IMR-90 (cell line): Measurements from ENCODE around the gene HTRA2. TPM values are rescaled to one million over a fixed set of nuclear protein-coding genes. Genes with fewer than 3 reads are reported as not detected.
A peak's percentile ranks its signal among the peaks of the same experiment; 100 is the strongest.

Experiments used
- ATAC-seq: fragments of 200-7000 bp; cut with Tn5 transposase; 2 replicates; pipeline ENCODE4 v1.9.1; 2020; ENCODE audit warnings: low read depth, mild to moderate bottlenecking, moderate library complexity
- BruUV-seq: library from RNA; stranded (reverse); fragments of 400-500 nt; replicated peaks from 2 replicates; lab custom pipeline; 2021; lab: Mats Ljungman, UMichigan
- CTCF ChIA-PET: fragments of 300-600 bp; formaldehyde crosslinking; extraction: SDS; loops from one replicate; lab custom pipeline; 2021; ENCODE audit warnings: antibody characterized with exemption; lab: Yijun Ruan, JAX
- POLR2A ChIA-PET: fragments of 300-600 bp; sonication (Branson Sonifier 250); formaldehyde crosslinking; loops from one replicate; lab custom pipeline; 2022; ENCODE audit warnings: antibody characterized with exemption; ENCODE audit not compliant: unreplicated experiment; lab: Charles Lee
- DNase-seq: peaks from one replicate; pipeline ENCODE4 v3.0.0; 2013
- H2AFZ ChIP-seq: replicated peaks from 2 replicates; pipeline ENCODE3; 2013; ENCODE audit warnings: low read length, mild to moderate bottlenecking; ENCODE audit not compliant: poor library complexity
- H2AK5ac ChIP-seq: 2 replicates; pipeline ENCODE4 v1.6.1; 2013; ENCODE audit warnings: low read depth, low read length, inconsistent platforms
- H2AK9ac ChIP-seq: replicated peaks from 2 replicates; pipeline ENCODE3; 2013; ENCODE audit warnings: mild to moderate bottlenecking, low read depth, low read length, moderate library complexity; ENCODE audit not compliant: poor library complexity
- H2BK120ac ChIP-seq: 2 replicates; pipeline ENCODE4 v1.6.1; 2013; ENCODE audit warnings: low read depth, low read length, inconsistent platforms
- H2BK15ac ChIP-seq: 3 replicates; pipeline ENCODE4 v1.6.1; 2013; ENCODE audit warnings: low read depth, low read length, inconsistent platforms
- H2BK20ac ChIP-seq: 2 replicates; pipeline ENCODE4 v1.6.1; 2013; ENCODE audit warnings: low read depth, mild to moderate bottlenecking, inconsistent platforms, low read length, moderate library complexity
- H2BK5ac ChIP-seq: 2 replicates; pipeline ENCODE4 v1.6.1; 2013; ENCODE audit warnings: mild to moderate bottlenecking, low read depth, low read length, inconsistent platforms; ENCODE audit not compliant: poor library complexity, severe bottlenecking
- H3K14ac ChIP-seq: replicated peaks from 2 replicates; pipeline ENCODE4 v1.6.1; 2013; ENCODE audit warnings: low read depth, low read length, inconsistent platforms
- H3K18ac ChIP-seq: 2 replicates; pipeline ENCODE4 v1.6.1; 2013; ENCODE audit warnings: low read depth, low read length, control low read depth
- H3K23ac ChIP-seq: 2 replicates; pipeline ENCODE4 v1.6.1; 2013; ENCODE audit warnings: low read depth, low read length, inconsistent platforms
- H3K27ac ChIP-seq: 2 replicates; pipeline ENCODE4 v1.5.1; 2013; ENCODE audit warnings: mild to moderate bottlenecking, control low read depth, low read length; ENCODE audit not compliant: insufficient read depth
- H3K27me3 ChIP-seq: 2 replicates; pipeline ENCODE4 v1.6.1; 2013; ENCODE audit warnings: low read length; ENCODE audit not compliant: control insufficient read depth, insufficient read depth
- H3K36me3 ChIP-seq: 2 replicates; pipeline ENCODE4 v1.6.1; 2013; ENCODE audit warnings: low read length, mixed read lengths; ENCODE audit not compliant: control insufficient read depth, insufficient read depth
- H3K4ac ChIP-seq: 2 replicates; pipeline ENCODE4 v1.6.1; 2013; ENCODE audit warnings: low read depth, low read length, inconsistent platforms
- H3K4me1 ChIP-seq: 2 replicates; pipeline ENCODE4 v1.6.1; 2013; ENCODE audit warnings: low read length, mixed read lengths; ENCODE audit not compliant: control insufficient read depth, insufficient read depth
- H3K4me2 ChIP-seq: 2 replicates; pipeline ENCODE4 v1.6.1; 2013; ENCODE audit warnings: low read depth, mild to moderate bottlenecking, control low read depth, low read length, moderate library complexity
- H3K4me3 ChIP-seq: 2 replicates; pipeline ENCODE4 v1.5.1; 2013; ENCODE audit warnings: low read depth, mild to moderate bottlenecking, control low read depth, low read length, moderate library complexity; ENCODE audit not compliant: insufficient read depth
- H3K56ac ChIP-seq: 2 replicates; pipeline ENCODE4 v1.6.1; 2013; ENCODE audit warnings: low read length, inconsistent platforms; ENCODE audit not compliant: insufficient read depth; ENCODE audit errors: extremely low read depth
- H3K79me1 ChIP-seq, 2 experiments: 2 replicates each; pipeline ENCODE4 v1.6.1; 2013; ENCODE audit warnings: low read length in 2 of 2, inconsistent platforms in 1 of 2, low read depth in 1 of 2
- H3K9ac ChIP-seq: 2 replicates; pipeline ENCODE4 v1.6.1; 2013; ENCODE audit warnings: low read depth, low read length, control low read depth
- H3K9me1 ChIP-seq: 2 replicates; pipeline ENCODE4 v1.6.1; 2013; ENCODE audit warnings: low read length, inconsistent platforms; ENCODE audit not compliant: insufficient read depth
- H3K9me3 ChIP-seq: 2 replicates; pipeline ENCODE4 v1.6.1; 2013; ENCODE audit warnings: low read length; ENCODE audit not compliant: control insufficient read depth, insufficient read depth
- H4K20me1 ChIP-seq: 2 replicates; pipeline ENCODE4 v1.6.1; 2013; ENCODE audit warnings: low read length, inconsistent platforms; ENCODE audit not compliant: insufficient read depth
- H4K5ac ChIP-seq: 2 replicates; pipeline ENCODE4 v1.6.1; 2013; ENCODE audit warnings: mild to moderate bottlenecking, low read depth, low read length, control low read depth
- H4K8ac ChIP-seq, 2 experiments: 2 replicates each; pipeline ENCODE4 v1.6.1; 2013; ENCODE audit warnings: low read depth in 2 of 2, low read length in 2 of 2, control low read depth in 1 of 2, inconsistent platforms in 1 of 2
- H4K91ac ChIP-seq: 2 replicates; pipeline ENCODE4 v1.6.1; 2013; ENCODE audit warnings: low read depth, low read length, inconsistent platforms; ENCODE audit not compliant: insufficient read depth
- BHLHE40 ChIP-seq: fragments of 150-350 bp; IDR thresholded peaks from 2 replicates; pipeline ENCODE4 v1.6.1; 2016; ENCODE audit warnings: mild to moderate bottlenecking, low read depth, low read length
- CEBPB ChIP-seq: IDR thresholded peaks from 2 replicates; pipeline ENCODE4 v1.6.1; 2012; ENCODE audit warnings: low read depth, low read length, improper control_type of control experiment
- CTCF ChIP-seq: conservative IDR thresholded peaks from 2 replicates; pipeline ENCODE4 v1.5.1; 2012; ENCODE audit warnings: mild to moderate bottlenecking, low read depth, low read length, improper control_type of control experiment
- ELK1 ChIP-seq: fragments of 150-350 bp; IDR thresholded peaks from 2 replicates; pipeline ENCODE4 v1.6.1; 2016; ENCODE audit warnings: low read depth, mild to moderate bottlenecking, low read length, moderate library complexity, borderline replicate concordance
- FOS ChIP-seq: fragments of 150-350 bp; IDR thresholded peaks from 2 replicates; pipeline ENCODE4 v1.6.1; 2016; ENCODE audit warnings: low read depth, low read length
- NFE2L2 ChIP-seq: fragments of 150-350 bp; IDR thresholded peaks from 2 replicates; pipeline ENCODE4 v1.6.1; 2016; ENCODE audit warnings: low read depth, mild to moderate bottlenecking, low read length
- POLR2A ChIP-seq: IDR thresholded peaks from 2 replicates; pipeline ENCODE4 v1.6.1; 2012; ENCODE audit warnings: mild to moderate bottlenecking, low read depth, low read length
- WGBS, 2 experiments: methylation state at CpG; one replicate each; pipeline versions ENCODE4 v1.1.5 to v1.1.7; 2013; ENCODE audit warnings: missing lambda C conversion rate in 2 of 2; ENCODE audit not compliant: insufficient read length in 1 of 2; ENCODE audit errors: extremely low coverage in 2 of 2; 5-methylcytosine and 5-hydroxymethylcytosine counted together
- dilution Hi-C: fragments of 300-500 bp; cut with HindIII; formaldehyde crosslinking; loops from one replicate; pipeline ENCODE4 v1.14.3; 2018; ENCODE audit warnings: low sequenced_read_pairs; ENCODE audit not compliant: unreplicated experiment
- in situ Hi-C: fragments of 300-500 bp; cut with MboI; formaldehyde crosslinking; loops from 3 replicates; pipeline ENCODE4 v1.14.3; 2019; ENCODE audit warnings: low sequenced_read_pairs, inconsistent platforms, mixed read lengths
- intact Hi-C: fragments of 100-400 bp; cut with micrococcal nuclease; formaldehyde crosslinking; loops from 2 replicates; pipeline ENCODE4 v1.10.0; 2022
- polyA plus RNA-seq, 3 experiments: library from polyadenylated mRNA; depleted of rRNA; stranded (reverse); fragments of >200 nt; gene quantifications; 2 replicates each; pipeline ENCODE4 v1.2.3, GENCODE V29; 2012; ENCODE audit warnings: low replicate concordance in 1 of 3
- total RNA-seq: library from RNA; depleted of rRNA; stranded (reverse); fragments of >200 nt; gene quantifications from 2 replicates; pipeline ENCODE4 v1.2.3, GENCODE V29; 2012
- TF ChIP-seq, protein P1 (sequence below): fragments of 150-350 bp; IDR thresholded peaks from 2 replicates; pipeline ENCODE4 v1.6.1; 2017; ENCODE audit warnings: mild to moderate bottlenecking, antibody characterized with exemption, low read length, low read depth

Gene HTRA2
- total and polyA plus RNA-seq, 2 of the 4 experiments (the other 2 are of a cell fraction) = 23.6 to 28.1 TPM

DNA sequence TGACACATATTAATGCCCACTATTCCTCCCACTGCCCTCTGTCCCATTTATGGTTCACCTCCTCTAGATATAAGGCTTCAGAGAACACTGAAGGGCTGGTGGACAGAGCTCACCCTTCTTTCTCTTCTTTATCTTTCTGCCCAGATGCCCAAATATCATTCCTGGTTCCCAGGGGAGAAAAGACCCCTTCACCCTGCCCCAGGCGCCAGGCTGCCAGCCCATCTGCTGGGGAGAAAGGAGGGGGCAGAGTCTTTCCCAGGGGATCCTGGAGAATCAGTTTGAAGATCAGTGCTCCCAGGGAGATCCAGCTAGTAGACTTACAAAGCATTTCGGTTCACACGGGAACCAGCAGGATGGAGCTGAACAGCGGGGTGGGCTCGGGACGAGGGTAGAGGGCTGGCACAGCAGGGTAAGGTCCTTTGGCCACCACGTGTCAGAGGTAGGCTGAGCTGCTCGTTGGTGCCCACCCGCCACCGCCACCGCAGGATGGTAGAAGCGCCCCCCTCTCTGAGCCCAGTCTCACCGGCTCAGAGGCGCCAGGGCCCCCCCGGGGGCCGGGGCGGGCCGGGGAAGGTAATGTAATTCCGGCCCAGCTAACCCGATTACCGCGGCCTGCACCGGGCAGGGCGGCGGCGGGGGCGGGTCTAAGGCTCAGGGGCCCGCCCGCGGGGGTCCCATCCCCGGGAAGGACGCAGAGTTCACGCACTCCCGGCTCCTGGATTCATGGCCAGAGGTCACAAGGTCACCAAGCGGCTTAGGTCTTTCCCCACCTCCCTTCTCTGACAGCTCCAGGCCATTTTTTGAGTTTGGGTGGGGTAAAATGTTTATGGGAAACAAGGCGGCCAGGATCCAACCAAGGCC is 16.8 kb upstream of the HTRA2 start:
- no peak overlapping the region for H4K5ac ChIP-seq
- in situ Hi-C loops (no loop called here), intact Hi-C loops (no loop called here), dilution Hi-C loops (no loop called here)
- no peak overlapping the region for H2AFZ ChIP-seq
- H3K18ac ChIP-seq = no peak overlapping the region
- H3K79me1 ChIP-seq = no peaks in the 10 kb centered on the region
- H3K27me3 ChIP-seq = peaks cover 69% of the 10 kb centered on the region
- peaks cover 18% of the 10 kb centered on the region for H3K9me3 ChIP-seq
- H3K23ac ChIP-seq = peak overlapping the region; percentile 63; the same call in 1 of the 2 replicates
- DNase-seq (no peak), ATAC-seq (no peak)
- H2BK20ac ChIP-seq = no peak overlapping the region
- H3K4me3 ChIP-seq = no peak overlapping the region
- H4K8ac ChIP-seq = no peak overlapping the region
- no peak overlapping the region for H3K27ac ChIP-seq
- no peaks in the 10 kb centered on the region for H3K36me3 ChIP-seq
- peak overlapping the region; percentile 50; the same call in 1 of the 2 replicates for H2AK5ac ChIP-seq
- H3K14ac ChIP-seq = no peak overlapping the region
- TF ChIP-seq POLR2A (no peak), NFE2L2 (no peak), FOS (no peak), ELK1 (no peak), BHLHE40 (no peak), CEBPB (no peak), CTCF (no peak)
- TF ChIP-seq, protein P1, sequence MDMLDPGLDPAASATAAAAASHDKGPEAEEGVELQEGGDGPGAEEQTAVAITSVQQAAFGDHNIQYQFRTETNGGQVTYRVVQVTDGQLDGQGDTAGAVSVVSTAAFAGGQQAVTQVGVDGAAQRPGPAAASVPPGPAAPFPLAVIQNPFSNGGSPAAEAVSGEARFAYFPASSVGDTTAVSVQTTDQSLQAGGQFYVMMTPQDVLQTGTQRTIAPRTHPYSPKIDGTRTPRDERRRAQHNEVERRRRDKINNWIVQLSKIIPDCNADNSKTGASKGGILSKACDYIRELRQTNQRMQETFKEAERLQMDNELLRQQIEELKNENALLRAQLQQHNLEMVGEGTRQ = no peak
- 0 out of 2 replicates have a peak, but pooled peaks cover 5% of the 10 kb centered on the region for H4K20me1 ChIP-seq
- ChIA-PET CTCF (no interaction called here), POLR2A (no interaction called here)
- 13% methylated on average over 9 of the region's 36 CpGs; no CpG with 5 or more reads in 1 of the 2 experiments for WGBS, 2 experiments
- no peak overlapping the region for H2BK15ac ChIP-seq
- BruUV-seq = no TSS peak
- 0 out of 2 replicates have a peak, but pooled peaks cover 2% of the 10 kb centered on the region for H3K4me1 ChIP-seq
- H3K56ac ChIP-seq = no peak overlapping the region
- H2BK5ac ChIP-seq = no peak overlapping the region
- no peak overlapping the region for H2BK120ac ChIP-seq
- no peak overlapping the region for H3K9ac ChIP-seq
- H4K91ac ChIP-seq = no peak overlapping the region
- peak overlapping the region; percentile 5 for H2AK9ac ChIP-seq
- H3K4ac ChIP-seq = no peak overlapping the region
- H3K9me1 ChIP-seq = no peaks in the 10 kb centered on the region
- H3K4me2 ChIP-seq = no peak overlapping the region
